GM13976 (cell line): Measurements from ENCODE around the gene PRELID1.
A peak's percentile ranks its signal among the peaks of the same experiment; 100 is the strongest.

Source experiments
- DNase-seq: peaks from one replicate; pipeline ENCODE4 v3.0.0; 2012; ENCODE audit warnings: low spot score
- CTCF ChIP-seq: IDR thresholded peaks from 2 replicates; pipeline ENCODE4 v1.5.1; 2012; ENCODE audit warnings: borderline replicate concordance, mild to moderate bottlenecking; ENCODE audit not compliant: insufficient read depth; ENCODE audit errors: extremely low read depth, missing control alignments, control extremely low read depth
- in situ Hi-C: fragments of 300-500 bp; cut with MboI; formaldehyde crosslinking; loops from one replicate; pipeline ENCODE4 v1.12.0; 2022; ENCODE audit warnings: low sequenced_read_pairs, mixed read lengths, inconsistent platforms; ENCODE audit not compliant: unreplicated experiment

Gene PRELID1

DNA sequence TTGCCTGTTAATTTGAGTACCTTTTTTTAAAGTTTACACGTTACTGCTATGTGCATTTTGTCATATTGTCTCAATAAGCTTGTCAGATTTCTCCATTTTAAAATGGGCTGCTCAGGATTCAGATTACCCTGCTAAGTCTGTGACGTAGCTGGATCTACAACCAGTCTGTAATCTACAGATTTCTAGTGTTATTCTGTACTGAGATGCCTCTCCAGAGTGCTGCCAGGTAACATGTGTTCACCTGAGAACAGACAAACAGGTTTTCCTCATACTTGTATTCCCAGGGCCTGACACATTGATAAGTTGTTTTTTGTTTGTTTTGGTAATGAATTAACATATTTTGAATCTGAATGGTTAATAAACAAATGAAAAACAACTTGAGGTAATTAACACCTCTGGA is 15.4 kb upstream of the PRELID1 start:
- DNase-seq: no peak
- TF ChIP-seq CTCF: no peak
- in situ Hi-C loops: no loop called here

DNA sequence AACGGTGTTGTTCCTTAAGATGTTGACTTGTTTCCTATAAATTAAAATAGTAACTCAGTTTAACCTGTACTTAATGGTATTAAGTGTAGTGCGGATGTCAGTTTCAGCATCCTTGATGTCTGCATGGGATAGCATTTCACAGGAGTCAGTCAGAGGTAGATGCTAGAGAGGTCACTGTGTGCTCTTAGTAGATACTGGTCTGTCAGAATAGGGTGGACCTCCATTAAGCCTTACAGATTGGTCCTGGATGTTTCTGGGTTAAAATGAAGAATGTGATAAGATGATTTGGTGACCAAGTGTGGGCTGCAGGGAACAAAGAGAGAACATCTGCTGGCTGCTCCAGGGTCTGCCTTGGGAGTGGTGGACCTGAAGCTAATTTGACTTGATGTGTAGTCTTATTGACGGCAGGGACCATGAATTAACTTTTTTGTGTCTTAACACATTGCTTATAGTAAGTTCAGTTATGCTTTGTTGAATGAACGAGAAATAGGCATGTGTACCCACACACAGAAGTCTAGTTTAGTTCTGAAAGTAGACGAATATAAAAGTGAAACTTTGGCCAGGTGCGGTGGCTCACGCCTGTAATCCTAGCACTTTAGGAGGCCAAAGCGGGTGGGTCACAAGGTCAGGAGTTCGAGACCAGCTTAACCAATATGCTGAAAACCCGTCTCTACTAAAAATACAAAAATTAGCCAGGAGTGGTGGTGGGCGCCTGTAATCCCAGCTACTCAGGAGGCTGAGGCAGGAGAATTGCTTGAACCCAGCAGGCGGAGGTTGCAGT is 12.6 kb upstream of the PRELID1 start:
- in situ Hi-C loops: loop anchor here (10.0 kb wide), 1 partner anchor 176 kb away; no protein-coding TSS in a partner anchor
- peak; percentile 44 for DNase-seq
- no peak for TF ChIP-seq CTCF

- no peak for DNase-seq
- TF ChIP-seq CTCF: no peak
- in situ Hi-C loops: loop anchor here (10.0 kb wide), 1 partner anchor 177 kb away; no protein-coding TSS in a partner anchor
Observed at GRCh38 chr5:177291735-177292134, 11.9 kb upstream of the PRELID1 start.

GRCh38 chr5:177293819-177294581 is 9.6 kb upstream of the PRELID1 start:
- no peak for DNase-seq
- in situ Hi-C loops: loop anchor here (10.0 kb wide), 1 partner anchor 179 kb away; no protein-coding TSS in a partner anchor
- no peak for TF ChIP-seq CTCF

DNA sequence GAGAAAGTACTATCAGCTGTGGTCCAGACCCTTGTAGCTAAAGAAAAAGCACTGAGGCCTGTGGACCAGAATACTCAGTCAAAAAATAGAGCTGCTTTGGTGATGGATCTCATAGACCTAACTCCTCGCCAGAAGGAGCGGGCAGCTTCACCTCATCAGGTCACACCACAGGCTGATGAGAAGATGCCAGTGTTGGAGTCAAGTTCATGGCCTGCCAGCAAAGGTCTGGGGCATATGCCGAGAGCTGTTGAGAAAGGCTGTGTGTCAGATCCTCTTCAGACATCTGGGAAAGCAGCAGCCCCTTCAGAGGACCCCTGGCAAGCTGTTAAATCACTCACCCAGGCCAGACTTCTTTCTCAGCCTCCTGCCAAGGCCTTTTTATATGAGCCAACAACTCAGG is 9.0 kb upstream of the PRELID1 start:
- in situ Hi-C loops: loop anchor here (10.0 kb wide), 1 partner anchor 180 kb away; no protein-coding TSS in a partner anchor
- DNase-seq: no peak
- TF ChIP-seq CTCF: no peak

DNA sequence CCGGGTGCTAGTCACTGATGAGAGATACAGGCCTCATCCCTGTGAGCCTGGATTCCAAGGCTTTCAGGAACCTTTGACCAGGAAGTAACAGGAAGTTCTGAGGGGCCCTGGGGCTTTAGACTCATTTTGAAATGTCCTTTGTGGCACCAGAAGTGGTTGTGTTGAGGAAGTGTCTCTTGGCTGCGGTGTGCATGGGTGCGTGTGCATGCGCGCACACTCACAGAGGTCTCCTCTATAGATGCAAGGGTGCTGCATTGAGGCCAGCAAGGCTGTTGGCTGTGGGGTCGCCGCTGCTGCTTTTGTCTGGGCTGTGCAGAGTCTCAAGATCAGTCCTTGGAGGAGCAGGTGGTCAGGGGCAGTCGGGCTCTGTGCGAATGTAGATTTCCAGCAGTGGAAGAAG is 7.7 kb upstream of the PRELID1 start:
- in situ Hi-C loops: loop anchor here (10.0 kb wide), 1 partner anchor 181 kb away; no protein-coding TSS in a partner anchor
- no peak for TF ChIP-seq CTCF
- no peak for DNase-seq
